ENCODE data around the gene SLC39A12. TPM values are rescaled to one million over a fixed set of nuclear protein-coding genes. Genes with fewer than 3 reads are reported as not detected.

The SLC39A12 gene
- polyA plus RNA-seq, 1 of the 3 experiments (the other 2 are of a cell fraction) = not detected

- TF ChIP-seq USF2 (IDR thresholded peaks at IDR 0.05; ENCODE audit: borderline replicate concordance, low read depth, low read length) = no peak
- TF ChIP-seq JUND (IDR thresholded peaks at IDR 0.05) = no peak
- no peak for TF ChIP-seq MEF2A (IDR thresholded peaks at IDR 0.05; ENCODE audit: borderline replicate concordance, low read depth)
- no peak for TF ChIP-seq USF1 (IDR thresholded peaks at IDR 0.05; ENCODE audit: borderline replicate concordance, low read depth)
- no peak for TF ChIP-seq CHD2 (IDR thresholded peaks at IDR 0.05; ENCODE audit: low read length, partially characterized antibody)
- no peak for TF ChIP-seq NFIC (IDR thresholded peaks at IDR 0.05; ENCODE audit: borderline replicate concordance)
Observed at GRCh38 chr10:17906002-17906401, 45.7 kb upstream of the SLC39A12 start (continued).

- CTCF ChIA-PET = interaction anchor here (4.1 kb wide), 1 partner anchor 308 kb away, joined by 22 read pairs; no protein-coding TSS in a partner anchor
Observed at GRCh38 chr10:17907641-17908040, 44.1 kb upstream of the SLC39A12 start.

More at GRCh38 chr10:17907641-17908040, 44.1 kb upstream of the SLC39A12 start:
- Histone ChIP-seq H3F3A (replicated peaks; ENCODE audit: insufficient read depth) (no peaks in the 10 kb centered on the region), H3K4me2 (no peak overlapping the region), H3K9me3 (no peaks in the 10 kb centered on the region), H3K4me3 (ENCODE audit: low read depth in 2 of 2, low read length in 1 of 2) (no peak overlapping the region), H3K9me2 (no peaks in the 10 kb centered on the region), H4K20me1 (ENCODE audit: insufficient read depth) (no peaks in the 10 kb centered on the region), H3K27me3 (ENCODE audit: insufficient read depth) (no peaks in the 10 kb centered on the region), H3K79me2 (ENCODE audit: insufficient read depth) (no peaks in the 10 kb centered on the region), H3K9ac (no peak overlapping the region), H3K36me3 (replicated peaks in 1 of 2; ENCODE audit: control insufficient read depth in 1 of 2, insufficient read depth in 2 of 2, low read length in 1 of 2) (no peaks in the 10 kb centered on the region), H2AFZ (ENCODE audit: low read depth) (no peak overlapping the region), H3K27ac (ENCODE audit: low read depth in 2 of 2, low read length in 1 of 2) (no peak overlapping the region), H3K4me1 (ENCODE audit: control insufficient read depth in 1 of 2, insufficient read depth in 2 of 2, low read depth in 1 of 2, low read length in 1 of 2) (no peaks in the 10 kb centered on the region; a peak in 1 of 4 replicates)
- 67% methylated on average over 4 of the region's 4 CpGs for WGBS (ENCODE audit: low lambda C conversion rate)
- POLR2A ChIA-PET = no interaction called here
- no peak for TF ChIP-seq FOXJ3 (CRISPR knock-in tag; IDR thresholded peaks at IDR 0.05)
- TF ChIP-seq JUND (IDR thresholded peaks at IDR 0.05) = no peak
- TF ChIP-seq EZH2phosphoT487 (IDR thresholded peaks at IDR 0.05; ENCODE audit: borderline replicate concordance, low read depth) = no peak
- no peak for TF ChIP-seq PBX3 (IDR thresholded peaks at IDR 0.05)
- TF ChIP-seq SMC3 (IDR thresholded peaks at IDR 0.05; ENCODE audit: low read depth, low read length) = no peak
- no peak for TF ChIP-seq ZBTB33 (IDR thresholded peaks at IDR 0.05; ENCODE audit: borderline replicate concordance, low read depth)
- no peak for TF ChIP-seq USF1 (IDR thresholded peaks at IDR 0.05; ENCODE audit: borderline replicate concordance, low read depth)
- no peak for DNase-seq

Data from SK-N-SH (cell line).